C4-2B (cell line): ENCODE data around the gene YIF1B.
"Not testable (repeated sequence)": the region's sequence is repeated elsewhere in the genome, so short reads cannot be mapped to it uniquely, and the experiment has no call there.

ENCODE experiments used
- H3K27ac ChIP-seq: fragments of 450-650 bp; 2 replicates; pipeline ENCODE4 v1.5.1; 2017
- ZFX ChIP-seq: fragments of 450-650 bp; IDR thresholded peaks from 2 replicates; pipeline ENCODE4 v1.6.1; 2017
- TF ChIP-seq, protein P1 (sequence below): fragments of 450-650 bp; conservative IDR thresholded peaks from 2 replicates; pipeline ENCODE4 v1.5.1; 2017; ENCODE audit warnings: mild to moderate bottlenecking

YIF1B gene

DNA sequence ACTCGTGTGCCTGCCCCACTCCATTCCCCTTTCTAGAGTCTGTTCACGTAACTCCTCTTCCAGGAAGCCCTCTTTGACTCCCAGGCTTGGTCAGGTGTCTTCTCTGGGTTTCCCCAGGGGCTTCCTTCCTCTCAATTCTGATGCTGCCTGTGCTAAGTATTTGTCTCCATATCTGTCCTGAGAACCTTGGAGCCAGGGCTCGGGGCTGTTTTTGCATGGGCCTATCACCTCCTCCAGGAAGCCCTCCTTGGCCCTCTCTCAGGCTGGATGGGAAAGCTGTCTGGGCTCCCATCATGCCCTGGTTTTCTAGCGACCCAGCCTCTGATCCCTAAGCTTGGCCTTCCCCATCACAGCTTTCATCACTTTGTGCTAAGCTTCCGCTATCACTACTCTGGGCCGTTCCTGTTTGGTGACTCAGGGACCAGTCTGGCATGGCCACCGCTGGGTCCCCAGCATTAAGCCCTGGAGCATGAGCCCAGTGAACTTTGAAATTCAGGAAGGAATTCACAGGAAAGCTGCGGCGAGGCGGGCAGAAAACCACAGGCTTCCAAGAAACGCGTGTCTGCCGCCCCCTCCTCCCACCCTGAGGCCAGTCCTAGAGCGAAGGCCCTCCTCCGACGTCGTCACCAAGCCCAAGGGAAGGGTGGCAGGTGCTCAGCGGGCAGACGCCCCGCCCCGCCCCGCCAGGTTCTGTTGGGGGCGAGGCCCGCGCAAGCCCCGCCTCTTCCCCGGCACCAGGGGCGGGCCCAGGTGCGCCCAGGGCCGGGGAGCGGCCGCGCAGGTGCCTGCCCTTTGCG lies 51.9 kb downstream of the YIF1B start:
- no peak for TF ChIP-seq ZFX
- TF ChIP-seq, protein P1, sequence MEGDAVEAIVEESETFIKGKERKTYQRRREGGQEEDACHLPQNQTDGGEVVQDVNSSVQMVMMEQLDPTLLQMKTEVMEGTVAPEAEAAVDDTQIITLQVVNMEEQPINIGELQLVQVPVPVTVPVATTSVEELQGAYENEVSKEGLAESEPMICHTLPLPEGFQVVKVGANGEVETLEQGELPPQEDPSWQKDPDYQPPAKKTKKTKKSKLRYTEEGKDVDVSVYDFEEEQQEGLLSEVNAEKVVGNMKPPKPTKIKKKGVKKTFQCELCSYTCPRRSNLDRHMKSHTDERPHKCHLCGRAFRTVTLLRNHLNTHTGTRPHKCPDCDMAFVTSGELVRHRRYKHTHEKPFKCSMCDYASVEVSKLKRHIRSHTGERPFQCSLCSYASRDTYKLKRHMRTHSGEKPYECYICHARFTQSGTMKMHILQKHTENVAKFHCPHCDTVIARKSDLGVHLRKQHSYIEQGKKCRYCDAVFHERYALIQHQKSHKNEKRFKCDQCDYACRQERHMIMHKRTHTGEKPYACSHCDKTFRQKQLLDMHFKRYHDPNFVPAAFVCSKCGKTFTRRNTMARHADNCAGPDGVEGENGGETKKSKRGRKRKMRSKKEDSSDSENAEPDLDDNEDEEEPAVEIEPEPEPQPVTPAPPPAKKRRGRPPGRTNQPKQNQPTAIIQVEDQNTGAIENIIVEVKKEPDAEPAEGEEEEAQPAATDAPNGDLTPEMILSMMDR, result no peak
- peak overlapping the region; percentile 94 for H3K27ac ChIP-seq

DNA sequence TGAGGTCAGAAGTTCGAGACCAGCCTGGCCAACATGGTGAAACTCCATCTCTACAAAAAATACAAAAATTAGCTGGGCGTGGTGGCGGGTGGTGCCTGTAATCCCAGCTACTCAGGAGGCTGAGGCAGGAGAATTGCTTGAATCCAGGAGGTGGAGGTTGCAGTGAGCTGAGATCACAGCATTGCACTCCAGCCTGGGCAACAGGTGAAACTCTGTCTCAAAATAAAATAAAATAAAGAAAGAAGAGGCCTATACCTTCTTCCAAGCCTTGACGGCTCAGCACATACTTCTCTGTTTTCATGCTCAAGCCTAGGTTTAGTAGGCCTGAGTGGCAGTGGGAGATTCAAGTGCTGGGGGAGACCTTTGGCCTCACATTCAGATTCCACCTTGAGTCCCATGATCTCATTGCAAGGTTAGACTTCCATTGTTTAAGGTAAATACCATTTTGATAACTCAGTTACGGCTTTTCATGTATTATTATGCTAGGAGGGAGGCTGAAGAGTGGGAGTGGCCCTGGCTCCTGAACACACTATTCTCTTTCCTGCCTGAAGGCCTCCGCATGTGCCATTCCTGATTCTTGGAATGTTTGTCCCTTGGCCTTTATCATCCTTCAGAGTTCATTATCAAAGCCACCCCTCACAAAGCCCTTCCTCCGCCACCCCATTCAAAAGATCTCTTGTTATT lies 53.0 kb downstream of the YIF1B start:
- H3K27ac ChIP-seq, result no peak overlapping the region
- TF ChIP-seq, protein P1, result no peak
- no peak for TF ChIP-seq ZFX

DNA sequence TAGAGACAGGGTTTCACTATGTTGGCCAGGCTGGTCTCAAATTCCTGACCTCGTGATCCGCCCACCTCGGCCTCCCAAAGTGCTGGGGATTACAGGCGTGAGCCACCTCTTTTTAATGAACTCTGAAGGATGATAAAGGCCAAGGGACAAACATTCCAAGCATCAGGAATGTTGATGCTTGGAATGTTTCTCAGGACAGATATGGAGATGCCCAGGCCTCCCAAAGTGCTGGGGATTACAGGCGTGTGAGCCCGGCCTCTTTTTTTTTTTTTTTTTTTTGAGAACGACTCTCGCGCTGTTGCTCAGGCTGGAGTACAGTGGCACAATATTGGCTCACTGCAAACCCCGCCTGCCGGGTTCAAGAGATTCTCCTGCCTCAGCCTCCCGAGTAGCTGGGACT lies 53.8 kb downstream of the YIF1B start:
- not testable (repeated sequence) for H3K27ac ChIP-seq

DNA sequence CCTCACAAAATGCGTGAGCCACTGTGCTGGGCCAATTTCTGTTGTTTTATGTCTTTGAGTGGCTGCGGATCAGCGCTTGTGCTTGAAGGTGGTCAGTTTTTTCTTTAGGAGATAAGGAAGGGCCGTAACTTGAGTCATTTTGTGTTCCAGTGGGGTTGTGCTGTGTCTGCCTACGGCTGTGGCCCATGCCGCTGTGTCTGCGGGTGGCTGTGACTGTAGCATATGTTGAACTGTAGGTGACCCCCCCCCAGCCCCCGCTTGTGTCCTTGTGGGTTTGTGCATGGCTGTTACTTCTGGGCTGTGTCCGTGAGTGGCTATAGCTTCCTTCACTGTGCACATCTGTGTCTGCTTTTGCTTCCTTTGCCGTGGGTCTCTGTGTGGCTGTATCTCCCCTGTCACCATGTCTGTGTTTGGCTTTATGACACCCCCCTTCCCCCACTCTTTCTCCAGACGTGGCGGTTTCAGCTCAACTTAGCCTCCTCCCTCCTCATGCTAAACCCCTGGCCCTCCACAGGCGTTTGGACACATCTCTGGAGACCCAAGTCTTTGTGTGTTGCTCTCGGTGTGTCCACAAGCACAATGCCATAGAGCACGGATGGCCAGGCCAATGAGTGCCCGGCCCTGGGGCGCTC lies 60.2 kb downstream of the YIF1B start:
- H3K27ac ChIP-seq, result no peak overlapping the region
- TF ChIP-seq ZFX, result no peak
- TF ChIP-seq, protein P1, result no peak

DNA sequence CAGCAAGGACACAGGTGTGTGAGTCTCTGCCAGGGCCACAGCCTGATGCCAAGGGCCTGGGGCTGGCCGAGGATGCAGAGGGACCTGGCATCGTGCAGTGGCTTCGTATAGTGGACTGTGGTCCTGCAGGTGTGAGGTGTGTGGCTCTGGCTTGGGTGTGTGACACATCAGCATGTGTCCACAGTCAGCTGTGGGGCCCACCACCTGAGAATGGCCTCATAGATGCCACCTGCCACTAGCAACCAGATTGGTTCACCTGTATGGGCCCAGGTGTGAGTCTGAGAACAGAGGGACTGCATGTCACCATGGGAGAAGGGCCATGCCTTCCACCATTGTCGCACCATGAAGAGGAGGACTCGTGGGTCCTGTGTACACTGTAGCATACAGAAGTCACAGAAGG lies 62.0 kb downstream of the YIF1B start:
- TF ChIP-seq ZFX, result no peak
- TF ChIP-seq, protein P1, result no peak
- no peak overlapping the region for H3K27ac ChIP-seq
